GM06990 (cell line): ENCODE results near the gene POU2AF3.
"Not testable (repeated sequence)": the region's sequence is repeated elsewhere in the genome, so short reads cannot be mapped to it uniquely, and the experiment has no call there.

Experiments
- DNase-seq: peaks from one replicate; pipeline ENCODE4 v3.0.0-alpha.2; 2011; ENCODE audit not compliant: insufficient read length; ENCODE audit errors: extremely low read depth
- H3K27me3 ChIP-seq: replicated peaks from 2 replicates; pipeline ENCODE4 v1.6.0; 2011; ENCODE audit warnings: low read length; ENCODE audit not compliant: control insufficient read depth, insufficient read depth
- H3K36me3 ChIP-seq: 2 replicates; pipeline ENCODE4 v1.5.1; 2011; ENCODE audit warnings: low read length; ENCODE audit not compliant: control insufficient read depth, insufficient read depth
- H3K4me3 ChIP-seq: replicated peaks from 2 replicates; pipeline ENCODE4 v1.5.1; 2011; ENCODE audit warnings: low read depth, mild to moderate bottlenecking, control low read depth, low read length
- TF ChIP-seq, protein P1 (sequence below): IDR thresholded peaks from 2 replicates; pipeline ENCODE4 v1.5.1; 2011; ENCODE audit warnings: low read length, control low read depth, mild to moderate bottlenecking, inconsistent platforms; ENCODE audit not compliant: insufficient read depth, poor library complexity, severe bottlenecking

The POU2AF3 gene

DNA sequence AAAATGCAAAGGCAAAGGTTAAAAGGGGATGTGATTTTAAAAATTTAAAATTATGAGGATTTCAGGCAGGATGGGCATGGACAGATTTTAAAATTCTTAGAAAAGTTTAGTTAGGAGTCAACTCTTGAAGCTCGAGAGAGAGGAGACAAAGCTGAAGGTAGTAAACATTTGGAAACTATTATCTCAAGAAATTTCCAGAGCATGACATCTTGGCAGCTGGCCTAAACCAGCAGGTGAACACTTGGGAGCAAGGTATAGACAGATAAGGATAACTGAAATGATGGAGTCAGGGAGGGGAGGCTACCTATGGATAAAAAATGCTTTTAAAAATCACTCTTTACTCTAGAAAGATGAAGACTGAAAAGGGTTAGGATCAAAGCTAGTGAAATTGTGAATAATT is 13.7 kb downstream of the POU2AF3 start:
- H3K27me3 ChIP-seq = no peaks in the 10 kb centered on the region; the same call in 1 of the 2 replicates
- H3K36me3 ChIP-seq = no peaks in the 10 kb centered on the region
- TF ChIP-seq, protein P1, sequence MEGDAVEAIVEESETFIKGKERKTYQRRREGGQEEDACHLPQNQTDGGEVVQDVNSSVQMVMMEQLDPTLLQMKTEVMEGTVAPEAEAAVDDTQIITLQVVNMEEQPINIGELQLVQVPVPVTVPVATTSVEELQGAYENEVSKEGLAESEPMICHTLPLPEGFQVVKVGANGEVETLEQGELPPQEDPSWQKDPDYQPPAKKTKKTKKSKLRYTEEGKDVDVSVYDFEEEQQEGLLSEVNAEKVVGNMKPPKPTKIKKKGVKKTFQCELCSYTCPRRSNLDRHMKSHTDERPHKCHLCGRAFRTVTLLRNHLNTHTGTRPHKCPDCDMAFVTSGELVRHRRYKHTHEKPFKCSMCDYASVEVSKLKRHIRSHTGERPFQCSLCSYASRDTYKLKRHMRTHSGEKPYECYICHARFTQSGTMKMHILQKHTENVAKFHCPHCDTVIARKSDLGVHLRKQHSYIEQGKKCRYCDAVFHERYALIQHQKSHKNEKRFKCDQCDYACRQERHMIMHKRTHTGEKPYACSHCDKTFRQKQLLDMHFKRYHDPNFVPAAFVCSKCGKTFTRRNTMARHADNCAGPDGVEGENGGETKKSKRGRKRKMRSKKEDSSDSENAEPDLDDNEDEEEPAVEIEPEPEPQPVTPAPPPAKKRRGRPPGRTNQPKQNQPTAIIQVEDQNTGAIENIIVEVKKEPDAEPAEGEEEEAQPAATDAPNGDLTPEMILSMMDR = no peak
- H3K4me3 ChIP-seq = no peak overlapping the region
- no peak for DNase-seq

DNA sequence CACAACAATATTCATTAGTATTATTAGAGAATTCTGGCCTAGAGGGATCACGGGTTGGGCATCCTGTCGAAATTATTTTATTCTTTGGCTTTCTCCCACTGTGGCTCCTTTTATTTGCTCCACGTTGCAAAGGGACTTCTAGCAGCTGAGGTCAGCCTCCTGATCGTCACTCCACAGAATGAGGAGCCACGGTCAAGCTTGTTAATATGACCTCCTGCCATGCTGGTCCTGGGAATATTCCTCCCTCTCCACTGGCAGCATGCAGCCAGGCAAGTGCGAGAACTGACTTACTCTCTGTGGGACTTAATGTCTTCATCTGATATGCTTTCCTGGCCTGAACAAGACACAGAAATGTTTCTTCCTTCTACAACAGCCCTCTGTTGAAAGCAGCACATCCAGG is 20.9 kb downstream of the POU2AF3 start:
- Histone ChIP-seq H3K27me3 (no peaks in the 10 kb centered on the region), H3K4me3 (no peak overlapping the region), H3K36me3 (no peaks in the 10 kb centered on the region)
- TF ChIP-seq, protein P1 = no peak
- no peak for DNase-seq

DNA sequence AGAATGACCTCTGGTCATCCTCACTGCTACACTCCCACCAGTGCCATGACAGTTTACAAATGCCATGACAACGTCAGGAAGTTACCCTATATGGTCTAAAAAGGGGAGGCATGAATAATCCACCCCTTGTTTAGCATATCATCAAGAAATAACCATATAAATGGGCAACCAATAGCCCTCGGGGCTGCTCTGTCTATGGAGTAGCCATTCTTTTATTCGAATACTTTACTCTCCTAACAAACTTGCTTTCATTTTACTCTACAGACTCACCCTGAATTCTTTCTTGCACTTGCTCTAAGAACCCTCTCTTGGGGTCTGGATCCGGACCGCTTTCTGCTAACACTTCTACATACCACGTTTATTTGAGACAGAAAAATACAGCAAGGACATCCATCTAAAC is 21.9 kb downstream of the POU2AF3 start:
- H3K27me3 ChIP-seq, H3K36me3 ChIP-seq, H3K4me3 ChIP-seq, DNase-seq: not testable (repeated sequence)

DNA sequence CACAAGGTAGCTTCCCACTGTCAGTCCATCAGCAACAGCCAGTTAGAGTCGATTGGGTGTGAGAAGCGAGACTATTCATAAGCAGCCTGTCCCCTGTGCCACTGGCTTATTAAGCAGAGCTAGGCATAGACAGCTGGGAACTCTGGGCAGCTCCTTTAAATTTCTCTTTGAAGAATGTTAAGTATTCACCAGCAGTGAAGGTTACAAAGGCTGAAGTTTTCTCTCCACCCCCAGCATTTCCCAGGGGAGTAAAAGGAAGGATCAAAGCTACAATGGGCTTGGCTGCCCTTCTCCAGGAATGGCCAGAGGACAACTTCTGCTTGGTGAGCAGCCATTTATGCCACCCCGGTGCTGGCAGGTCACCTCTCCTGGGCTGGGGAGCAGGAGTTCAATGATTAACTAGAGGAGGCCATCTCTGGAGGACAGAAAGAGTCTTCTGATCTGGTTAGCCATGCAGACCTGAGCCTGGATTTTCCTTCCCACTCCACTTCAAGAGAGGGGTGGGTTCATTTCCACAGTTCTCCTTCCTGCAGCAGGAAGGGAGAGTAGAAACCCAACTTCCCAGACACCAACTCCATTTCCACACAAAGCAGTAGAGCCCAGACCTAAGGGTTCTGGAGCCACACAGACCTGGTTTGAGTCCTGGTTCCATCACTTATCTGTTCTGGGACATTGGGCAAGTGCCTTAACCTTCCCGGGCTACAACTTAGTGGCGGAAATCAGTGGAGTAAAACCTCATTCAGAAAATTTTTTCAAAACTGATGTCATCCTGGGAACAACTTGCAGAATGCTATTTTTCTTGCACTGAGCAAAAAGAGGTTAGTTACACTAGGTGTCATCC is 22.6 kb downstream of the POU2AF3 start:
- no peaks in the 10 kb centered on the region for H3K36me3 ChIP-seq
- no peak overlapping the region for H3K4me3 ChIP-seq
- TF ChIP-seq, protein P1 = no peak
- DNase-seq = no peak
- no peaks in the 10 kb centered on the region for H3K27me3 ChIP-seq

DNA sequence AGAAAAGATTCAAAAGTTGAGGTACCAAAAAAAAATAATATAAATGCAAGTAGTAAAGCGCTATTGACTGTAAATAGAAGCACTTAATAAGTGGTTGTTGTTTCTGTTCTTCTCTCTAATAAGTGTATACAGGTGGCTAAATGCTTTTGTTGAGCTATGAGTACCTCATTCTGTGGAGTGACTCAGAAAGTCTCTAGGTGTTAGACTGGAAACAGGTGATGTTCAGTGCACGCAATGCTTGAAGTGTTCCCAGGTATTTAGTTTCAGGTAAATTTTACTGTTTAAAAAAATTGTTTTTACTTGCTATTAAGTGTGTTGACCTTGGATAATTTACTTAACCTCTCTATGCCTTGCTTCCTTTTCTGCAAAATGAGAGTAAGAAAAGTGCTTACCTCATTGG is 24.2 kb downstream of the POU2AF3 start:
- Histone ChIP-seq H3K36me3 (no peaks in the 10 kb centered on the region), H3K27me3 (no peaks in the 10 kb centered on the region), H3K4me3 (no peak overlapping the region)
- TF ChIP-seq, protein P1 = no peak
- DNase-seq = no peak

GRCh38 chr11:111324277-111324720 is 26.0 kb downstream of the POU2AF3 start:
- no peak for DNase-seq
- no peaks in the 10 kb centered on the region for H3K27me3 ChIP-seq
- no peak overlapping the region for H3K4me3 ChIP-seq
- no peaks in the 10 kb centered on the region for H3K36me3 ChIP-seq
- TF ChIP-seq, protein P1 = no peak
